Subcutaneous adipose tissue (tissue), 4 donors: Measurements from ENCODE around the gene GP1BB. TPM values are rescaled to one million over a fixed set of nuclear protein-coding genes. Genes with fewer than 3 reads are reported as not detected.

ENCODE experiments used
- CTCF ChIP-seq: fragments of 450-650 bp; IDR thresholded peaks from one replicate; pipeline ENCODE4 v1.5.1; 2016; ENCODE audit warnings: low read depth, mild to moderate bottlenecking, control low read depth, antibody characterized with exemption, moderate library complexity
- total RNA-seq, 4 donors: library from RNA; depleted of rRNA; stranded (reverse); fragments of >200 nt; gene quantifications; one replicate each; pipeline ENCODE4 v1.1.0, GENCODE V29; 2016

Gene GP1BB
- total RNA-seq, 4 donors from 2014 or later = 0.34 to 2.8 (median 1.5) TPM; not detected in 1

DNA sequence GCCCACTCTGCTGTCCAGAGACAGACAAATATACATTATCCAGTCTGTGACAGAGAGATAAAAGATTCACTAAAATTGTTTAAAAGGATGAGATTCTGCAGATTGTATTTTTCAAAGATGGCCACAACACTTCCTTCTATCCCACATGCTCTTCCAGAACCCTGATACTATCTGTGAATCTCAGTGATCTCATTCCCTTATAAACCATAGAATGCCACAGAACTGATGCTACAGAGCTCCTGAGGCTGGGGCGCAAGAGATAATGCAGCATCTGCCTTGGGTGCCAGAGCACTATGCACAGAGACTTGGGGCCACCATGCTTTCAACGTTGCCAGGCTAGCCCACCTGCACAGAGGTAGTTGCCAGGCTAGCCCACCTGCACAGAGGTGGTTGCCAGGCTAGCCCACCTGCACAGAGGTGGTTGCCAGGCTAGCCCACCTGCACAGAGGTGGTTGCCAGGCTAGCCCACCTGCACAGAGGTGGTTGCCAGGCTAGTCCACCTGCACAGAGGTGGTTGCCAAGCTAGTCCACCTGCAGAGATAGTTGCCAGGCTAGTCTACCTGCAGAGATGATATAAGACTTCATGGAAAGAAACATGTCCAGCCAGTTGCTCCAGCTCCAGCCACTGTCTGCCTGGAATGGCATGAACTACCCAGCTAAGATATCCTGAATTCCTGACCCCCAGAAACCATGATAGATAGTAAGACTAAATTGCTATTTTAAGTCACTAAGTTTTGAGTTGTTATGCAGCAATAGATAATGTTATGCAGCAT is 26.6 kb upstream of the GP1BB start:
- TF ChIP-seq CTCF = no peak

DNA sequence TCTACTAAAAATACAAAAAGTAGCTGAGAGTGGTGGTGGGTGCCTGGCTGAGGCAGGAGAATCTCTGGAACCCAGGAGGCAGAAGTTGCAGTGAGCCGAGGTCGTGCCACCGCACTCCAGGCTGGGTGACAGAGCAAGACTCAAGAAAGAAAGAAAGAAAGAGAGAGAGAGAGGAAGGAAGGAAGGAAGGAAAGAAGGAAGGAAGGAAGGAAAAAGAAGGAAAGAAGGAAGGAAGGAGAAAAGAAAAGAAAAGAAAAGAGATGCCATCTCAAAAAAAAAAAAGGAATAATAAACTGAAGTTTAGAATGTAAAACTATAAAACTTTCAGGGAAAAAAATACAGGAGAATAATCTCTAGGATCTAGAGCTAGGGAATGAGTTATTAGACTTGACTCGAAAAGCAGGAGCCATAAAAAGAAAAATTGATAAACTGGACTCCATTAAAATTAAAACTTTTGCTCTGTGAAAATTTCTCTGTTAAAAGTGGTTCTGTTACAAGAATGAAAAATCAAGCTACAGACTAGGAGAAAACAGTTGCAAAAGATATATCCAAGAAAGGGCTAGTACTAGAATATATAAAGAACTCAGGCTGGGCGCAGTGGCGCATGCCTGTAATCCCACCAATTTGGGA is 22.4 kb upstream of the GP1BB start:
- TF ChIP-seq CTCF = no peak

DNA sequence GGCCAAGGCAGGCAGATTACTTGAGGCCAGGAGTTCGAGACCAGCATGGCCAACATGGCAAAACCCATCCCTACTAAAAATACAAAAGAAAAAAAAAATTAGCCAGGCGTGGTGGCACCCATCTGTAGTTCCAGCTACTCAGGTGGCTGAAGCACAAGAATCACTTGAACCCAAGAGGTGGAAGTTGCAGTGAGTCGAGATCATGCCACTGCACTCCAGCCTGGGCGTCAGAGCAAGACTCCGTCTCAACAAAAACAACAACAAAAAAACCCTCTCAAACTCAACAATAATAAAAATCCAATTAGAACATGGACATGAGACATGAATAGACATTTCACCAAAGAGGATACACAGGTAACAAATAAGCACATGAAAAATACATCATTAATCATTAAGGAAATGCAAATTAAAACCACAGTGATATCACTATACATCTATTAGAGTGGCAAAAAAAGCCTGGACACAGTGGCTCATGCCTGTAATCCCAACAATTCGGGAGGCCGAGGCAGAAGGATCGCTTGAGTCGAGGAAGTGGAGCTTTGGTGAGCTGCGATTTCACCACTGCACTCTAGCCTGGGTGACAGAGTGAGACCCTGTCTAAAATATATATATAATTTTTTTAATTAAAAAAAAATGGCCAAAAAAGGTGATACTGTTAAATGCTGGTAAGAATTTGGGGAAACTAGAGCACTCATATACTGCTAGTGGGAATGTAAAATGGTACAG is 21.8 kb upstream of the GP1BB start:
- no peak for TF ChIP-seq CTCF

GRCh38 chr22:19703869-19704268 is 19.5 kb upstream of the GP1BB start:
- no peak for TF ChIP-seq CTCF

GRCh38 chr22:19704355-19705015 is 18.9 kb upstream of the GP1BB start:
- TF ChIP-seq CTCF = no peak

- no peak for TF ChIP-seq CTCF
Observed at GRCh38 chr22:19705181-19705934, 18.0 kb upstream of the GP1BB start.
